K562 (cell line): ENCODE results near the gene TLX2.

Experiments
- ATF1 ChIP-seq, 2 experiments: fragments of 450-650 bp in 1 of 2; IDR thresholded peaks; 2 replicates each; pipeline ENCODE4 v1.6.1; 2016; ENCODE audit warnings: missing compliant biosample characterization in 1 of 2, missing genetic modification characterization in 1 of 2
- EZH2 ChIP-seq: IDR thresholded peaks from 2 replicates; pipeline ENCODE4 v1.6.1; 2012; ENCODE audit warnings: low read depth, mild to moderate bottlenecking, inconsistent platforms, low read length, borderline replicate concordance
- ILF3 ChIP-seq: fragments of 450-650 bp; IDR thresholded peaks from 2 replicates; pipeline ENCODE4 v1.6.1; 2018; ENCODE audit warnings: antibody characterized with exemption, mild to moderate bottlenecking, moderate library complexity, borderline replicate concordance
- MAFK ChIP-seq: IDR thresholded peaks from 2 replicates; pipeline ENCODE4 v1.6.1; 2011; ENCODE audit warnings: low read length, improper control_type of control experiment
- NRF1 ChIP-seq, 2 experiments: fragments of 450-650 bp; IDR thresholded peaks in 1 of 2; conservative IDR thresholded peaks in 1 of 2; 2 replicates each; pipeline ENCODE4 v1.6.1; 2014; ENCODE audit warnings: mild to moderate bottlenecking in 2 of 2
- RAD21 ChIP-seq, 2 experiments: fragments of 250-450 bp in 1 of 2; fragments of 450-650 bp in 1 of 2; sonication (Bioruptor Pico) in 1 of 2; formaldehyde crosslinking in 1 of 2; IDR thresholded peaks in 1 of 2; conservative IDR thresholded peaks in 1 of 2; 2 replicates each; pipeline versions ENCODE4 v1.4.0 to v1.8.0; 2020 to 2022; ENCODE audit warnings: mild to moderate bottlenecking in 2 of 2, moderate library complexity in 1 of 2
- SOX6 ChIP-seq: fragments of 450-650 bp; IDR thresholded peaks from 2 replicates; pipeline ENCODE4 v1.6.1; 2014; ENCODE audit warnings: mild to moderate bottlenecking
- TF ChIP-seq, protein P1 (sequence below), 3 experiments: IDR thresholded peaks in 2 of 3; conservative IDR thresholded peaks in 1 of 3; 2 replicates each; pipeline ENCODE4 v1.5.1; 2011 to 2012; ENCODE audit warnings: low read length in 3 of 3, mild to moderate bottlenecking in 3 of 3, control low read depth in 2 of 3, improper control_type of control experiment in 1 of 3, inconsistent platforms in 1 of 3, low read depth in 1 of 3, mixed read lengths in 1 of 3, moderate library complexity in 1 of 3; ENCODE audit not compliant: insufficient read depth in 2 of 3
- TF ChIP-seq, protein P2 (sequence below): sonication (generic); formaldehyde crosslinking; IDR thresholded peaks from 2 replicates; pipeline ENCODE4 v1.8.1; 2023; ENCODE audit warnings: missing genetic modification reagents, mild to moderate bottlenecking, borderline replicate concordance
- TF ChIP-seq, protein P3 (sequence below), 2 experiments: fragments of 450-650 bp; formaldehyde crosslinking in 1 of 2; IDR thresholded peaks; 2 replicates each; pipeline versions ENCODE4 v1.4.0 to v1.6.1; 2014 to 2020; ENCODE audit warnings: mild to moderate bottlenecking in 2 of 2, borderline replicate concordance in 1 of 2, low read depth in 1 of 2
- TF ChIP-seq, protein P4 (sequence below), 2 experiments: fragments of 450-650 bp in 1 of 2; IDR thresholded peaks; 2 replicates each; pipeline ENCODE4 v1.6.1; 2011 to 2017; ENCODE audit warnings: low read depth in 2 of 2, antibody characterized with exemption in 1 of 2, borderline replicate concordance in 1 of 2, low read length in 1 of 2, mild to moderate bottlenecking in 1 of 2, mixed read lengths in 1 of 2; ENCODE audit not compliant: control insufficient read depth in 1 of 2

DNA sequence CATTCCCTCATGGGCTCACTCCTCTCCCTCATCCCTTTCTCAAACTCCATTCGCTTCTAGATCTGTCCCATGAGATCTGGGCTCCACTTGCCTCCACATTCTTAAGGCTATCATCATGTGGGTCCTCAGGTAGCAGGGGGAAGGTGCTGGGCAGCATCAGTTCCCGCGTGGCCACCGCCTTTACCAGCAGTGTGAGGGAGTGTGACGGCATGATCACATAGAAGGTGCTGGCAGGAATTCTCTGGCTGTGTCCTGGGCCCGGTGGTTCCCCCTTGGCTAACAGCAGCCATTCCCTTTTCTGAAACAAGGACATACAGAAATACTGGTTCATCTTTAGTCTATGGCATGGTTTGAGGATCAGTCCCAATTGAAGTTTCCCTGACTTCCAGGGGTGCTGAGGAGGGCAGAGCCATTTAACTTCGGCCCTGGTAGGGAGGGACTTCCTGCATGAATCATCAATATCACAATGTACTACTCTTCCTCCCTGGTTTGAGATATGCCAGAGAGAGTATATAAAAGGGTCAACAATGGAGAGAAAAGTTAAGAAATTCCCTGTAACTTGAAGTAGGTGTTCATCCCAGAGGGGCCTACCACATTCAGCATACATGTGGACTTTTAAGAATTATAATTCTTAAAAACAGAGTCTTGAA lies 48.0 kb downstream of the TLX2 start:
- TF ChIP-seq, protein P1, sequence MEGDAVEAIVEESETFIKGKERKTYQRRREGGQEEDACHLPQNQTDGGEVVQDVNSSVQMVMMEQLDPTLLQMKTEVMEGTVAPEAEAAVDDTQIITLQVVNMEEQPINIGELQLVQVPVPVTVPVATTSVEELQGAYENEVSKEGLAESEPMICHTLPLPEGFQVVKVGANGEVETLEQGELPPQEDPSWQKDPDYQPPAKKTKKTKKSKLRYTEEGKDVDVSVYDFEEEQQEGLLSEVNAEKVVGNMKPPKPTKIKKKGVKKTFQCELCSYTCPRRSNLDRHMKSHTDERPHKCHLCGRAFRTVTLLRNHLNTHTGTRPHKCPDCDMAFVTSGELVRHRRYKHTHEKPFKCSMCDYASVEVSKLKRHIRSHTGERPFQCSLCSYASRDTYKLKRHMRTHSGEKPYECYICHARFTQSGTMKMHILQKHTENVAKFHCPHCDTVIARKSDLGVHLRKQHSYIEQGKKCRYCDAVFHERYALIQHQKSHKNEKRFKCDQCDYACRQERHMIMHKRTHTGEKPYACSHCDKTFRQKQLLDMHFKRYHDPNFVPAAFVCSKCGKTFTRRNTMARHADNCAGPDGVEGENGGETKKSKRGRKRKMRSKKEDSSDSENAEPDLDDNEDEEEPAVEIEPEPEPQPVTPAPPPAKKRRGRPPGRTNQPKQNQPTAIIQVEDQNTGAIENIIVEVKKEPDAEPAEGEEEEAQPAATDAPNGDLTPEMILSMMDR (IDR thresholded peaks at IDR 0.05 in 2 of 3, conservative IDR thresholded peaks at IDR 0.05 in 1 of 3; ENCODE audit: insufficient read depth in 2 of 3, low read depth in 1 of 3, low read length in 3 of 3) = no peak
- TF ChIP-seq, protein P2, sequence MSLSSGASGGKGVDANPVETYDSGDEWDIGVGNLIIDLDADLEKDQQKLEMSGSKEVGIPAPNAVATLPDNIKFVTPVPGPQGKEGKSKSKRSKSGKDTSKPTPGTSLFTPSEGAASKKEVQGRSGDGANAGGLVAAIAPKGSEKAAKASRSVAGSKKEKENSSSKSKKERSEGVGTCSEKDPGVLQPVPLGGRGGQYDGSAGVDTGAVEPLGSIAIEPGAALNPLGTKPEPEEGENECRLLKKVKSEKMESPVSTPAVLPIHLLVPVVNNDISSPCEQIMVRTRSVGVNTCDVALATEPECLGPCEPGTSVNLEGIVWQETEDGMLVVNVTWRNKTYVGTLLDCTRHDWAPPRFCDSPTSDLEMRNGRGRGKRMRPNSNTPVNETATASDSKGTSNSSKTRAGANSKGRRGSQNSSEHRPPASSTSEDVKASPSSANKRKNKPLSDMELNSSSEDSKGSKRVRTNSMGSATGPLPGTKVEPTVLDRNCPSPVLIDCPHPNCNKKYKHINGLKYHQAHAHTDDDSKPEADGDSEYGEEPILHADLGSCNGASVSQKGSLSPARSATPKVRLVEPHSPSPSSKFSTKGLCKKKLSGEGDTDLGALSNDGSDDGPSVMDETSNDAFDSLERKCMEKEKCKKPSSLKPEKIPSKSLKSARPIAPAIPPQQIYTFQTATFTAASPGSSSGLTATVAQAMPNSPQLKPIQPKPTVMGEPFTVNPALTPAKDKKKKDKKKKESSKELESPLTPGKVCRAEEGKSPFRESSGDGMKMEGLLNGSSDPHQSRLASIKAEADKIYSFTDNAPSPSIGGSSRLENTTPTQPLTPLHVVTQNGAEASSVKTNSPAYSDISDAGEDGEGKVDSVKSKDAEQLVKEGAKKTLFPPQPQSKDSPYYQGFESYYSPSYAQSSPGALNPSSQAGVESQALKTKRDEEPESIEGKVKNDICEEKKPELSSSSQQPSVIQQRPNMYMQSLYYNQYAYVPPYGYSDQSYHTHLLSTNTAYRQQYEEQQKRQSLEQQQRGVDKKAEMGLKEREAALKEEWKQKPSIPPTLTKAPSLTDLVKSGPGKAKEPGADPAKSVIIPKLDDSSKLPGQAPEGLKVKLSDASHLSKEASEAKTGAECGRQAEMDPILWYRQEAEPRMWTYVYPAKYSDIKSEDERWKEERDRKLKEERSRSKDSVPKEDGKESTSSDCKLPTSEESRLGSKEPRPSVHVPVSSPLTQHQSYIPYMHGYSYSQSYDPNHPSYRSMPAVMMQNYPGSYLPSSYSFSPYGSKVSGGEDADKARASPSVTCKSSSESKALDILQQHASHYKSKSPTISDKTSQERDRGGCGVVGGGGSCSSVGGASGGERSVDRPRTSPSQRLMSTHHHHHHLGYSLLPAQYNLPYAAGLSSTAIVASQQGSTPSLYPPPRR (CRISPR knock-in tag) = no peak
- TF ChIP-seq MAFK (no peak), EZH2 (no peak), NRF1 (conservative IDR thresholded peaks at IDR 0.05 in 1 of 2, IDR thresholded peaks at IDR 0.05 in 1 of 2) (no peak), ATF1 (CRISPR knock-in tag; IDR thresholded peaks at IDR 0.05) (no peak), ATF1 (tag; IDR thresholded peaks at IDR 0.05) (no peak), SOX6 (no peak), RAD21 (CRISPR knock-in tag; conservative IDR thresholded peaks at IDR 0.05 in 1 of 2, IDR thresholded peaks at IDR 0.05 in 1 of 2) (no peak), ILF3 (no peak)
- TF ChIP-seq, protein P3, sequence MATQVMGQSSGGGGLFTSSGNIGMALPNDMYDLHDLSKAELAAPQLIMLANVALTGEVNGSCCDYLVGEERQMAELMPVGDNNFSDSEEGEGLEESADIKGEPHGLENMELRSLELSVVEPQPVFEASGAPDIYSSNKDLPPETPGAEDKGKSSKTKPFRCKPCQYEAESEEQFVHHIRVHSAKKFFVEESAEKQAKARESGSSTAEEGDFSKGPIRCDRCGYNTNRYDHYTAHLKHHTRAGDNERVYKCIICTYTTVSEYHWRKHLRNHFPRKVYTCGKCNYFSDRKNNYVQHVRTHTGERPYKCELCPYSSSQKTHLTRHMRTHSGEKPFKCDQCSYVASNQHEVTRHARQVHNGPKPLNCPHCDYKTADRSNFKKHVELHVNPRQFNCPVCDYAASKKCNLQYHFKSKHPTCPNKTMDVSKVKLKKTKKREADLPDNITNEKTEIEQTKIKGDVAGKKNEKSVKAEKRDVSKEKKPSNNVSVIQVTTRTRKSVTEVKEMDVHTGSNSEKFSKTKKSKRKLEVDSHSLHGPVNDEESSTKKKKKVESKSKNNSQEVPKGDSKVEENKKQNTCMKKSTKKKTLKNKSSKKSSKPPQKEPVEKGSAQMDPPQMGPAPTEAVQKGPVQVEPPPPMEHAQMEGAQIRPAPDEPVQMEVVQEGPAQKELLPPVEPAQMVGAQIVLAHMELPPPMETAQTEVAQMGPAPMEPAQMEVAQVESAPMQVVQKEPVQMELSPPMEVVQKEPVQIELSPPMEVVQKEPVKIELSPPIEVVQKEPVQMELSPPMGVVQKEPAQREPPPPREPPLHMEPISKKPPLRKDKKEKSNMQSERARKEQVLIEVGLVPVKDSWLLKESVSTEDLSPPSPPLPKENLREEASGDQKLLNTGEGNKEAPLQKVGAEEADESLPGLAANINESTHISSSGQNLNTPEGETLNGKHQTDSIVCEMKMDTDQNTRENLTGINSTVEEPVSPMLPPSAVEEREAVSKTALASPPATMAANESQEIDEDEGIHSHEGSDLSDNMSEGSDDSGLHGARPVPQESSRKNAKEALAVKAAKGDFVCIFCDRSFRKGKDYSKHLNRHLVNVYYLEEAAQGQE (IDR thresholded peaks at IDR 0.05; ENCODE audit: borderline replicate concordance) = no peak
- TF ChIP-seq, protein P3 (CRISPR knock-in tag; IDR thresholded peaks at IDR 0.05; ENCODE audit: low read depth) = no peak
- TF ChIP-seq, protein P4, sequence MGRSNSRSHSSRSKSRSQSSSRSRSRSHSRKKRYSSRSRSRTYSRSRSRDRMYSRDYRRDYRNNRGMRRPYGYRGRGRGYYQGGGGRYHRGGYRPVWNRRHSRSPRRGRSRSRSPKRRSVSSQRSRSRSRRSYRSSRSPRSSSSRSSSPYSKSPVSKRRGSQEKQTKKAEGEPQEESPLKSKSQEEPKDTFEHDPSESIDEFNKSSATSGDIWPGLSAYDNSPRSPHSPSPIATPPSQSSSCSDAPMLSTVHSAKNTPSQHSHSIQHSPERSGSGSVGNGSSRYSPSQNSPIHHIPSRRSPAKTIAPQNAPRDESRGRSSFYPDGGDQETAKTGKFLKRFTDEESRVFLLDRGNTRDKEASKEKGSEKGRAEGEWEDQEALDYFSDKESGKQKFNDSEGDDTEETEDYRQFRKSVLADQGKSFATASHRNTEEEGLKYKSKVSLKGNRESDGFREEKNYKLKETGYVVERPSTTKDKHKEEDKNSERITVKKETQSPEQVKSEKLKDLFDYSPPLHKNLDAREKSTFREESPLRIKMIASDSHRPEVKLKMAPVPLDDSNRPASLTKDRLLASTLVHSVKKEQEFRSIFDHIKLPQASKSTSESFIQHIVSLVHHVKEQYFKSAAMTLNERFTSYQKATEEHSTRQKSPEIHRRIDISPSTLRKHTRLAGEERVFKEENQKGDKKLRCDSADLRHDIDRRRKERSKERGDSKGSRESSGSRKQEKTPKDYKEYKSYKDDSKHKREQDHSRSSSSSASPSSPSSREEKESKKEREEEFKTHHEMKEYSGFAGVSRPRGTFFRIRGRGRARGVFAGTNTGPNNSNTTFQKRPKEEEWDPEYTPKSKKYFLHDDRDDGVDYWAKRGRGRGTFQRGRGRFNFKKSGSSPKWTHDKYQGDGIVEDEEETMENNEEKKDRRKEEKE (IDR thresholded peaks at IDR 0.05; ENCODE audit: borderline replicate concordance in 1 of 2, control insufficient read depth in 1 of 2, low read depth in 2 of 2, low read length in 1 of 2) = no peak
